ENCODE measurements around the gene CD81.

DNA sequence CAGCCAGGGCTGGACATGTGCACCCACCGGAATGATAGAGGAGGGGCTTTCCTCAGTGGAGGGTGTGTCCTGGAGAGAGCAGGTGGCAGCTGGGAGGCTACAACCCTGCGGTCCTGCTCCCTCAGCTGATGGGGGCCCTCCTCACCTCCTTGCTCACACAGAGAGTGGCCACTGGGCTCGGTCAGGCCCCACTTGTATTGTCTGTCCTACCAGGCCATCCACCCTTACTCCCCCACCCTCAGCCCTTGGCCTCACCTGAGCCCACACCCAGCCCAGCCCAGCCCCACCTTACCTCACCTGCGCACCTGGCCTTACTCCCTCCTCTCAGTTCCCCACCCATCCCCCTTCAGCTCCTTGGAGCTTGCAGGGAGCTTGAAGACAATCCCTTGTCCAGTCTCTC lies 64.1 kb downstream of the CD81 start:
- TF ChIP-seq FOXM1 (IDR thresholded peaks at IDR 0.05; ENCODE audit: borderline replicate concordance, low read depth) (no peak), YY1 (IDR thresholded peaks at IDR 0.05; ENCODE audit: low read depth) (no peak)

Data from Ishikawa (cell line).